Bronchus fibroblast of lung (primary cell): ENCODE results near the gene COLEC12. TPM values are rescaled to one million over a fixed set of nuclear protein-coding genes. Genes with fewer than 3 reads are reported as not detected.

Experiments used
- total RNA-seq: library from RNA; depleted of rRNA; stranded (reverse); fragments of >200 nt; gene quantifications from 2 replicates; pipeline ENCODE4 v1.2.3, GENCODE V29; 2015

The COLEC12 gene
- 14.8 and 15.2 TPM in 2 replicates for total RNA-seq

GRCh38 chr18:500632-501405 is at the start of gene COLEC12:
Gene COLEC12 (minus strand): TSS chr18:500701. CDS start chr18:500514, 187 bp downstream.

DNA sequence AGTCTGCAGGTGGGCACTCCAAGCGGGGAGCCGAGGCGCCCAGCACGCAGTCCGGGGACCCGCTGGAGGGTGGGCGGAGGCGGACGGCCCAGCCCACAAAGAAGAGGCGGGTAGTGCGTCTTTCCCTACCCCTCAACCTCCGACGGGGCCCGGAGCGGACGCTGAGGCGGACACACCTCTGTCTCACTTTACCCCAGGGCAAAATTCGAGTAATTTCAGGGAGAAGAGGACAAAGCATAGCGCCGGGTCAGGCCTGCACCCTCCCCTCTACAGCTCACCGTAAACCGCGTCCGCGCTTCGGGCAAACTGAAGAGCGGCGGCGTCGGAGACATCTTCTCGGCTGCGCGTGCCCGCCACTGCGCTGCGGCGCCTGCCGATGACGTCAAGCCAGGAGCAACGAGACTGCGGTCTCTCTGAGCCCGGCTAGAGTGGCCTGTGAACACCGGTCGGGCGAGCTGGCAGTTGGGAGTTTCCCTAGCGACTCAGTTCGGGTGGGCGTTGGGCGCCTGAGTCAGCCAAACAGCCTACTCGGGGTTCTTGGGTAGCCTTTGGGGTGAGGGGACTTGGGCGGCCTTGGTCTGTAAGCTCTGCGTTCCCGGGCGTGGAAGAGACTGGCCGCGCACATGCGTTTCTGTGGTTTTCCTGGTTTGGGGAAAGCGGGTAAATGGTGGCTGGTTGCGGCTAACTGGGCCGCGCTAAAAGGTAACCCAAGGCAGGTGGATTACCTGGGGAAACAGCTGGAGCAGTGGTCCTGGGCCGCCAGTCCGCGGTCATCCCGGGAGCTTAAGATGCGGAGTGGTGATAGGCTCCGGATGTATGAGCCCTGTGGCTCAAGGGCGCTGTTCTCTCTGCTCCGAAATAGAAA is 232.6 kb downstream of the COLEC12 start, which contains the start of gene THOC1:
Gene THOC1, minus strand, starts transcription at position 360 of the 865 bp plus-strand sequence. Its CDS starts 28 bp downstream, at position 332.

Other genes starting within 250 kb of the COLEC12 start
- gene THOC1, start 232.7 kb downstream of the COLEC12 start, total RNA-seq: 15.6 and 20.2 TPM in 2 replicates
- gene CETN1, start 79.7 kb upstream of the COLEC12 start, total RNA-seq: not detected in 2 replicates
- gene CLUL1, start 96.3 kb upstream of the COLEC12 start, total RNA-seq: not detected in 2 replicates
- gene TYMS, start 157.0 kb upstream of the COLEC12 start, total RNA-seq: 80.9 and 96.5 TPM in 2 replicates
- 16.1 and 16.3 TPM in 2 replicates for gene ENOSF1, start 211.9 kb upstream of the COLEC12 start, total RNA-seq